Ovary (tissue), 9 donors: Measurements from ENCODE around the gene RANBP9. TPM values are rescaled to one million over a fixed set of nuclear protein-coding genes. Genes with fewer than 3 reads are reported as not detected.

Source experiments
- DNase-seq, 5 donors: peaks; one replicate each; pipeline ENCODE4 v3.0.0-alpha.2; 2019 to 2020
- H3K27ac ChIP-seq, 2 donors: fragments of 200-600 bp; one replicate each; pipeline versions ENCODE4 v1.5.1 to v1.8.0; 2019 to 2022
- H3K27me3 ChIP-seq: fragments of 200-600 bp; one replicate; pipeline ENCODE4 v1.8.0; 2022
- H3K36me3 ChIP-seq: fragments of 200-600 bp; sonication (generic); one replicate; pipeline ENCODE4 v1.5.1; 2019
- H3K4me1 ChIP-seq: one replicate; pipeline ENCODE4 v1.8.1; 2013; ENCODE audit warnings: mild to moderate bottlenecking, moderate library complexity; ENCODE audit not compliant: insufficient read depth
- H3K4me3 ChIP-seq: fragments of 200-600 bp; sonication (generic); one replicate; pipeline ENCODE4 v1.5.1; 2017
- H3K9me3 ChIP-seq, 2 donors: fragments of 200-600 bp in 1 of 2; sonication (generic) in 1 of 2; one replicate each; pipeline versions ENCODE4 v1.5.1 to v1.8.1; 2013 to 2019; ENCODE audit warnings: mild to moderate bottlenecking in 1 of 2, moderate library complexity in 1 of 2
- CTCF ChIP-seq, 3 donors: fragments of 450-650 bp in 2 of 3; fragments of 200-600 bp in 1 of 3; IDR thresholded peaks; one replicate each; pipeline versions ENCODE4 v1.5.1 to v1.8.0; 2016 to 2022; ENCODE audit warnings: antibody characterized with exemption in 3 of 3, mild to moderate bottlenecking in 1 of 3
- EP300 ChIP-seq: sonication (generic); formaldehyde crosslinking; IDR thresholded peaks from one replicate; pipeline ENCODE4 v1.6.1; 2017; ENCODE audit warnings: antibody characterized with exemption
- POLR2A ChIP-seq: fragments of 450-650 bp; IDR thresholded peaks from one replicate; pipeline ENCODE4 v1.6.1; 2017; ENCODE audit warnings: antibody characterized with exemption, mild to moderate bottlenecking, moderate library complexity
- WGBS, 3 donors: extraction: QIAGEN DNeasy Blood & Tissue Kit in 1 of 3; methylation state at CpG; one replicate each; pipeline versions ENCODE4 v1.1.5 to v1.1.7; 2013 to 2017; 5-methylcytosine and 5-hydroxymethylcytosine counted together
- intact Hi-C, 4 donors: fragments of 100-400 bp; cut with DNase I; formaldehyde crosslinking; loops; one replicate each; pipeline versions ENCODE4 v1.11.0 to v1.15.1; 2022 to 2023
- polyA plus RNA-seq, 2 donors: library from polyadenylated mRNA; stranded (reverse); fragments of 200-250 nt in 1 of 2; fragments of 350-450 nt in 1 of 2; fragmentation: Illumina TruSeq in 1 of 2; extraction: RNeasy Lipid Tissue Mini Kit (QIAGEN cat#74804) in 1 of 2; gene quantifications; one replicate each; pipeline ENCODE4 v1.2.3, GENCODE V29; 2013 to 2014
- total RNA-seq, 7 donors: library from RNA; depleted of rRNA in 2 of 7; stranded (reverse); fragments of >200 nt in 2 of 7; fragmentation: NEBNext Ultra II Directional in 3 of 7; extraction: Animal tissue kit (Norgen Biotek cat#: 25700) in 3 of 7; gene quantifications; one replicate each; pipeline versions ENCODE4 v1.1.0 to v1.2.4, GENCODE V29; 2016 to 2023
- donor health status: DM: no; HTN: no; CAD: no; lungs with moderate emphysema.
- donor health status: DM: no; HTN: no; CAD: no.
- donor health status: Bipolar disorder and iron deficiency.
- donor health status: DM: yes; HTN: yes; CAD: no.
- donor health status: DM: no; HTN: no; CAD: no.
- donor health status: DM: yes; HTN: yes; CAD: no.

Gene RANBP9
- total and polyA plus RNA-seq, 9 donors: 24.8 to 50.6 (median 37.0) TPM

GRCh38 chr6:13649393-13649792, 62.2 kb downstream of the RANBP9 start:
- Histone ChIP-seq H3K27ac (no peak overlapping the region), H3K4me3 (no peak overlapping the region), H3K9me3 (no peaks in the 10 kb centered on the region), H3K36me3 (no peaks in the 10 kb centered on the region), H3K27me3 (no peaks in the 10 kb centered on the region), H3K4me1 (no peaks in the 10 kb centered on the region)
- 91 to 95% (median 95%) methylated on average over 4 of the region's 4 CpGs for WGBS, 3 donors
- DNase-seq: no peak
- intact Hi-C loops: no loop called here
- TF ChIP-seq EP300 (no peak), POLR2A (no peak)

- no peak overlapping the region for H3K27ac ChIP-seq
- H3K4me1 ChIP-seq: no peaks in the 10 kb centered on the region
- H3K9me3 ChIP-seq: no peaks in the 10 kb centered on the region
- H3K36me3 ChIP-seq: no peaks in the 10 kb centered on the region
- H3K27me3 ChIP-seq: no peaks in the 10 kb centered on the region
- intact Hi-C loops: no loop called here
- no peak for DNase-seq
- TF ChIP-seq CTCF (IDR thresholded peaks at IDR 0.05) (no peak), POLR2A (no peak), EP300 (no peak)
- H3K4me3 ChIP-seq: no peak overlapping the region
Measured at GRCh38 chr6:13648850-13649249, 62.8 kb downstream of the RANBP9 start.

DNA sequence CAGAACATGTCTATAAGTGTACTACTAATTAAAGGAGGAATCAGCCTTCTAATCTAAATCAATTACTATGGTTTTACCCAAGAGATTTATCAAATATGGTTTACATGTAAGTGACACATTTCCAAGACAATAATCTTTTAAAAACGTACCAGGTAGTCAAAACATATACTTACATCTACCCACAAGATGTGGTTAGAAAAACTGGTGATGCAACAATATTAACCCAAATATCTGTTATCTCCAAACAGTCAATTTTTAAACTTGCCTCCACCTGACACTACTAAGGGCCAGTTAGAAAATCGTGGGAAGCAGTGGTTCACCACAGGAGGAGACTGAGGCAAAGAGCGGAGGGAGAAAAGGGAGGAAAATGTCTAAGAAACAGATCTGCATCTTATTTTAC, 68.5 kb downstream of the RANBP9 start:
- intact Hi-C loops: no loop called here
- H3K27me3 ChIP-seq: no peaks in the 10 kb centered on the region
- H3K9me3 ChIP-seq: no peaks in the 10 kb centered on the region
- no peak overlapping the region for H3K27ac ChIP-seq
- 56 to 75% (median 57%) methylated on average over 3 of the region's 3 CpGs for WGBS, 3 donors
- no peak for TF ChIP-seq EP300
- TF ChIP-seq CTCF (IDR thresholded peaks at IDR 0.05): no peak
- no peaks in the 10 kb centered on the region for H3K4me1 ChIP-seq
- H3K4me3 ChIP-seq: no peak overlapping the region
- no peaks in the 10 kb centered on the region for H3K36me3 ChIP-seq
- no peak for DNase-seq

- 62 to 74% (median 68%) methylated on average over 5 of the region's 5 CpGs for WGBS, 3 donors
- Histone ChIP-seq H3K4me1 (no peaks in the 10 kb centered on the region), H3K9me3 (no peaks in the 10 kb centered on the region), H3K27me3 (no peaks in the 10 kb centered on the region), H3K4me3 (no peak overlapping the region), H3K27ac (no peak overlapping the region), H3K36me3 (no peaks in the 10 kb centered on the region)
- intact Hi-C loops: no loop called here
- TF ChIP-seq POLR2A (no peak), EP300 (no peak), CTCF (IDR thresholded peaks at IDR 0.05) (no peak)
- no peak for DNase-seq
Measured at GRCh38 chr6:13641315-13641714, 70.3 kb downstream of the RANBP9 start.

GRCh38 chr6:13638626-13639025, 73.0 kb downstream of the RANBP9 start:
- Histone ChIP-seq H3K36me3 (no peaks in the 10 kb centered on the region), H3K9me3 (no peaks in the 10 kb centered on the region), H3K27ac (no peak overlapping the region), H3K27me3 (no peaks in the 10 kb centered on the region), H3K4me3 (no peak overlapping the region), H3K4me1 (no peaks in the 10 kb centered on the region)
- 86 to 94% (median 90%) methylated on average over 4 of the region's 4 CpGs for WGBS, 3 donors
- no peak for DNase-seq
- TF ChIP-seq CTCF (IDR thresholded peaks at IDR 0.05): no peak
- TF ChIP-seq EP300: no peak
- no peak for TF ChIP-seq POLR2A
- intact Hi-C loops: no loop called here
